Brain microvascular endothelial cell (primary cell): Measurements from ENCODE around the gene MEIS2.

Source experiments
- DNase-seq: peaks from one replicate; pipeline ENCODE4 v3.0.0-alpha.2; 2020
- H3K27ac ChIP-seq: fragments of 250-450 bp; sonication (Bioruptor Pico); 2 replicates; pipeline ENCODE4 v1.5.1; 2020; ENCODE audit warnings: mild to moderate bottlenecking, moderate library complexity
- H3K27me3 ChIP-seq: fragments of 250-450 bp; sonication (Bioruptor Pico); replicated peaks from 2 replicates; pipeline ENCODE4 v1.5.1; 2020; ENCODE audit warnings: mild to moderate bottlenecking
- H3K36me3 ChIP-seq: fragments of 250-450 bp; sonication (Bioruptor Pico); replicated peaks from 2 replicates; pipeline ENCODE4 v1.5.1; 2020; ENCODE audit warnings: mild to moderate bottlenecking
- H3K4me3 ChIP-seq: 2 replicates; pipeline ENCODE4 v1.5.1; 2011; ENCODE audit warnings: low read depth, mild to moderate bottlenecking, control low read depth, low read length, moderate library complexity
- in situ Hi-C: cut with HindIII; loops from 2 replicates; pipeline ENCODE4 v1.10.0; 2017; ENCODE audit warnings: low sequenced_read_pairs, low pct_ligation_motif_present
- TF ChIP-seq, protein P1 (sequence below): IDR thresholded peaks from 2 replicates; pipeline ENCODE4 v1.5.1; 2011; ENCODE audit warnings: low read depth, mild to moderate bottlenecking, moderate library complexity, low read length, control low read depth, inconsistent platforms; ENCODE audit errors: missing control alignments

MEIS2 gene

DNA sequence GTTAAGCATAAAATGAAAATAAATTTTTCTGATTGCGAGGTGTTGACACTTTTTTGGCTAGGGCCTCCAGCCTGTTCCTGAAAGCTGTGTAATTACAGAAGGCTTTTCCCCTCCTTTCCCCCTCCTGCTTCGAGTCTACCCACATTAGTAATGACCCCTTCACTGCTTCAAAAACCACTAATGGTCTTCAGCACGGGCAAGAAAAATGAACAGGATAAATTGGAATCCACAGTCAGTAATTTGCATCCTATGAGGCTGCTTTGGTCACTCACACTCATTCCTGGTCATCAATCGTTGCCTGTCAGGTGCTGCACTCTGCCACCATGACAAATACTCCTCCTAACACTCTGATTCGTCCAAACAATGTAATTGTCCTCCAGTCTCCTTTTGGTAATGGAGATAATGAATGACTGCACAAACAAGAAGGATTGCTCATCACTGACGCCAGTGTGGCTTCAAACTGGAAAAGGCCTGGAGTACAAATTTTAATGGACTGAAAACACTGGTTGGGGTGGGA lies 148.6 kb downstream of the MEIS2 start:
- H3K27ac ChIP-seq = no peak overlapping the region
- H3K4me3 ChIP-seq = no peak overlapping the region
- no peak for DNase-seq
- in situ Hi-C loops = no loop called here
- TF ChIP-seq, protein P1, sequence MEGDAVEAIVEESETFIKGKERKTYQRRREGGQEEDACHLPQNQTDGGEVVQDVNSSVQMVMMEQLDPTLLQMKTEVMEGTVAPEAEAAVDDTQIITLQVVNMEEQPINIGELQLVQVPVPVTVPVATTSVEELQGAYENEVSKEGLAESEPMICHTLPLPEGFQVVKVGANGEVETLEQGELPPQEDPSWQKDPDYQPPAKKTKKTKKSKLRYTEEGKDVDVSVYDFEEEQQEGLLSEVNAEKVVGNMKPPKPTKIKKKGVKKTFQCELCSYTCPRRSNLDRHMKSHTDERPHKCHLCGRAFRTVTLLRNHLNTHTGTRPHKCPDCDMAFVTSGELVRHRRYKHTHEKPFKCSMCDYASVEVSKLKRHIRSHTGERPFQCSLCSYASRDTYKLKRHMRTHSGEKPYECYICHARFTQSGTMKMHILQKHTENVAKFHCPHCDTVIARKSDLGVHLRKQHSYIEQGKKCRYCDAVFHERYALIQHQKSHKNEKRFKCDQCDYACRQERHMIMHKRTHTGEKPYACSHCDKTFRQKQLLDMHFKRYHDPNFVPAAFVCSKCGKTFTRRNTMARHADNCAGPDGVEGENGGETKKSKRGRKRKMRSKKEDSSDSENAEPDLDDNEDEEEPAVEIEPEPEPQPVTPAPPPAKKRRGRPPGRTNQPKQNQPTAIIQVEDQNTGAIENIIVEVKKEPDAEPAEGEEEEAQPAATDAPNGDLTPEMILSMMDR = no peak
- H3K27me3 ChIP-seq = no peaks in the 10 kb centered on the region
- H3K36me3 ChIP-seq = no peaks in the 10 kb centered on the region

DNA sequence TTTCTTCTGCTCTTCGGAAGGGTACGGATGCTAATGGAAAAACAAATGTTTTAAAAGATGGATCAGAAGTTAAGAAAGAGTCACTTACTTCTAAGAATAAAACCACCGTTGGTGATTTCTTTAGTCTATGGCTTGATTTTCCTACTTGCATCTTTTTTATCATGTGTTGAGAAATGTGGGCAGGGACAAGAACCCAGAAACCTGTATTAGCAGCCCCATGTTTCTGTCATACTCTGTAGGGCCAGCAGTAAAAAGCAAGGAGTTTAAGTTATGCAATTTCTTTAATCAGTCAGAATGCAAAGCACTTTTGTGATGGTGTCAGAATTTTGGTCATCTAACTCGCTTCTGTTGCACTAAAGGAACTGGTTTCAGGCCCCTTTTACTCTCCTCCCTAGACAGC lies 150.0 kb downstream of the MEIS2 start:
- no peaks in the 10 kb centered on the region for H3K27me3 ChIP-seq
- in situ Hi-C loops = no loop called here
- TF ChIP-seq, protein P1 = no peak
- no peak for DNase-seq
- H3K4me3 ChIP-seq = no peak overlapping the region
- H3K36me3 ChIP-seq = no peaks in the 10 kb centered on the region
- H3K27ac ChIP-seq = no peak overlapping the region

DNA sequence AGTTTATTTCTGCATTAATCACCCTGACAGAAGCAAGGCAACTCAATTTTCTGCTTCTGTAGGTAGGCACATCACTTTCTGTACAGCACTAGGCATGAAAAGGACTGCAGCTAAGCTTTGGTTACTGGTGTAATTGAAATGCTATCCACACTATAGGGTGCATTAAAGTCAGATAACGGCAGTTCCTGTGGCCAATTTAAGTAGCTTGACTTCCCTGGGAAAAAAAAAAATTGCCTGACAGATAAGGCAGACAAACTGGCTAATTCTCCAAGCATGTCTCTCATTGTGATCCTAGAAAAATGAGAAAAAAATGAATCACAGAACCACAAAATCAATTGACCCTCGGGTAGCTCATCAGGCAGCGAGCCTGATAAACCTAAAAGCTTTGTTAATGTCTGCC lies 151.4 kb downstream of the MEIS2 start:
- Histone ChIP-seq H3K4me3 (no peak overlapping the region), H3K27me3 (no peaks in the 10 kb centered on the region), H3K27ac (no peak overlapping the region), H3K36me3 (no peaks in the 10 kb centered on the region)
- no peak for DNase-seq
- TF ChIP-seq, protein P1 = no peak
- in situ Hi-C loops = no loop called here

DNA sequence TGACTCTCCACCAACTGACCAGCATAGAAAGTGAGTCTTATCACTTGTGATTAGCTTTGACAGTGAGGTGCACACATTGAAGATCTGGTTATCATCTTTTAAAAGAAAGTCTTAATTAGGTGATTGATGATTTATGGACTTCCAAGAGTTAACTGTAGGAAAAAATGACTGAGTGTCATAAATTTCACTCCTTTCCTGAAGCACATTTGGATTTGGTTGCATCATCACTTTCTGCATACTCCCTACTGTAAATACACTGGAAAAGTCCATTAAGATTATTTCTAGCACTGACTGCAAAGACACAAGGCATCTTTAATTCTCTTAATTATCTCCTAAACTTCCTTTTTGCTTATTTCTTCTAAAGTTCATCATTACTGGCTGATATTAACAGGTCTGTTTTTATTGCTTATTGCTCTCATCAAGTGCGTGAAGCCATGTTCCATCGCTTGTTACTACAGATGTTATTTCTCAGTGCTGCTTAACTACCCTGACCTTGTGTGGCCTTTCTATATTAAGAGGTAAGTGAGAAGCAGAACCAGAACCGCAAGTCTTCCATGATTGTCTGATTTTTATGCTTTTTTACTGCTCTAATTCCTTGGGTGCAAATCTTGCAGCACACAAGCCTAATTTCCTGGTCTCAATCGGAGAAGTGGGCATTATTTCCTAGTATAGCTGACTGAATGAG lies 153.2 kb downstream of the MEIS2 start:
- no peak for DNase-seq
- TF ChIP-seq, protein P1 = no peak
- Histone ChIP-seq H3K27ac (no peak overlapping the region), H3K36me3 (no peaks in the 10 kb centered on the region), H3K4me3 (no peak overlapping the region), H3K27me3 (no peaks in the 10 kb centered on the region)
- in situ Hi-C loops = no loop called here

DNA sequence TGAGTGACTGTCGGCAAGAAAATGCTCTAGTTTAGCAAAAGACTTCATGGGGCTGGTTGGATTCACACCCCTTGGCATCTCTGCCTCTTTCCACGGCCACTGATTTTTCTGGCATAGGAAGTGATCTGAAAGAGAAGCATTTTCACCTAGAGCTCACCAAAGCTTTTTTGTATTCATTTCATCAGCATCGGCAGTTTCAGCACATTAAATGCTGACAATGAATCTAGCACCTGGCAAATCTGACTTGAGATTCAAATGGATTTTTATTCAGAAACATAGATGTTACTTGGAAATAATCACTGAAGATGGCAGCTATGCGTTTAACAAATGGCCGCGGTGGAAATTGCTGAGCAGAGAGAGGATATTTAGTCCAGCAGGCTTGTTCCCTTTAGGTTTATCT lies 155.9 kb downstream of the MEIS2 start:
- no peak overlapping the region for H3K4me3 ChIP-seq
- TF ChIP-seq, protein P1 = no peak
- H3K27ac ChIP-seq = no peak overlapping the region
- in situ Hi-C loops = no loop called here
- H3K27me3 ChIP-seq = no peaks in the 10 kb centered on the region
- no peak for DNase-seq
- H3K36me3 ChIP-seq = no peaks in the 10 kb centered on the region
